HG03175 (cell line): ENCODE data around the gene SNRNP200.
"Not testable (repeated sequence)": the region's sequence is repeated elsewhere in the genome, so short reads cannot be mapped to it uniquely, and the experiment has no call there.

Experiments used
- ATAC-seq: cut with Tn5 transposase; IDR thresholded peaks from one replicate; pipeline ENCODE4 v1.9.1; 2021; ENCODE audit warnings: mild to moderate bottlenecking, moderate library complexity; ENCODE audit not compliant: unreplicated experiment

Gene SNRNP200

DNA sequence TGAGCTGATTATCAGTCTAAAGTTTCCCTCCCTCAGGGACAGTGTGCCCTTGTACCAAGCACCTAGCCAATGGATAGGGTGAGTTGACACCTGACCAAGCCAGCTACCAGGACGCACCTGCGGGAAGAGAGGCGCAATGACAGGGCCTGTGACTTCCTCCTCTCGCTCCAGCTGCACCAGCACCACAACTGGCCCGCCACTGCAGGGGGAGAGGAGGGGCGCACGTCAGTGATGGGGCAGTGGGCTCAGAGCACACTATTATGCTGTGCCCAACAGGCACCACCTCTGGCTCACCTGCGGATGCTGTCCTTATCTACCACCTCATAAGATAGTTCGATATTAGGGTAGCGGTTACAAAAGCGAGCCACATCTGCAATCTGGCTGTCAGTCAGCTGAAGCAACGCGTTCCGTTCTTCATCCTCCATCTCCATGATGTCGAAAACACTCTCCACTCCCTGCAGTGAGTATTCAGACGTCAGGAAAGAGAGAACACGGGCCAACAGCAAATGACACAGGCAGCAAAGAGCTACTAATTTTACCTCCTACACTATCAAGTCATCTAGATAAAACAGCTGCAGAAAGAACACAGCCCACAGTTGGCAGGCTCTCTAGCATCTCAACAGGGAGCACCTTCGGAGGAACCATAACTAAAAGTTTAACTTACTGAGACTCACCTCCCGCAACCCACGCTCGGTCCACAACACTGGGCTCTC lies 28.4 kb downstream of the SNRNP200 start:
- ATAC-seq, result no peak

- ATAC-seq, result no peak
These were observed 30.8 kb downstream of the SNRNP200 start for GRCh38 chr2:96274355-96275056.

DNA sequence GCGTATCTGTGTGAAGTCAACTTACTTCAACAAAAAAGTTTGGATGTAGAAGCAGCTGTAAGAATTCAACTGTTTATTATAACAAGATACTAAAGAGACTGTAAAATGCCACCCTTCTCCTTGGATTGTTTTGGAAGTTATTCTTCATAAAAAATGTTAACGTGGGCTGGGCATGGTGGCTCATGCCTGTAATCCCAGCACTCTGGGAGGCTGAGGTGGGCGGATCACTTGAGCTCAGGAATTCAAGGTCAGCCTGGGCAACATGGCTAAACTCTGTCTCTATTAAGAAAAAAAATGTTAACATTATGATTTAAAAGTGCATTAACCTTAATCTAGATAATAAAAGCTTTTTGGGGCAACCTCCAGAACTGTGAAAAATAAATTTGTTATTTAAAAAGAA lies 31.6 kb downstream of the SNRNP200 start:
- no peak for ATAC-seq

GRCh38 chr2:96271995-96272394 lies 33.4 kb downstream of the SNRNP200 start:
- no peak for ATAC-seq

- no peak for ATAC-seq
These were observed 38.0 kb downstream of the SNRNP200 start for GRCh38 chr2:96267159-96267971.

- ATAC-seq, result peak; percentile 93
These were observed 39.3 kb downstream of the SNRNP200 start, which contains the start of the genes CIAO1 and TMEM127 for GRCh38 chr2:96265840-96266679. TSS of gene CIAO1 (plus strand) at chr2:96266225. CDS start at chr2:96266351, 126 bp downstream. TSS of gene TMEM127 (minus strand) at chr2:96265997. CDS start at chr2:96265381, 616 bp downstream.

DNA sequence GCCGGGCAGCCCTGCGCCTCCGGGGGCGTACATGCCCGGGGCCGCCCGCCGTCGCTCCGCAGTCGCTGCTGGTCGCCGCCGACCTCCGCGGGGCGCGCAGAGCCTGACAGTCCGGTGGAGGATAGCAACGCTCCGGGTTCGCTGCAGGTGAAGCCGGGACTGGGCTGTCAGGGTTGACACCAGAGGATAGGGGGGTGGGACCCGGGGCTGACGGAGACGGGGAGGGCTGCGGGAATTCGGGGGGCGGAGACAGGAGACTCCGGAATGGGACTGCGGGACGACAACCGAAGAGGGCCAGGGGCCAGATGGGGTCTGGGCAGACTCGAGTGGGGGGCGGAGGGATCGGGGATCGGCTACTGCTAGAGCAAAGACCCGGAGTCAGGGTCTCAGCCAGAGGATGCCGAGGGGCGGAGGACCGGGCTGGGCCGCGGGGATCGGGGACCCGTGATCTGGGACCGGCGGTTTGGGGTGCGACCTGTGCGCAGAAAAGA lies 40.0 kb downstream of the SNRNP200 start:
- ATAC-seq, result peak; percentile 7

DNA sequence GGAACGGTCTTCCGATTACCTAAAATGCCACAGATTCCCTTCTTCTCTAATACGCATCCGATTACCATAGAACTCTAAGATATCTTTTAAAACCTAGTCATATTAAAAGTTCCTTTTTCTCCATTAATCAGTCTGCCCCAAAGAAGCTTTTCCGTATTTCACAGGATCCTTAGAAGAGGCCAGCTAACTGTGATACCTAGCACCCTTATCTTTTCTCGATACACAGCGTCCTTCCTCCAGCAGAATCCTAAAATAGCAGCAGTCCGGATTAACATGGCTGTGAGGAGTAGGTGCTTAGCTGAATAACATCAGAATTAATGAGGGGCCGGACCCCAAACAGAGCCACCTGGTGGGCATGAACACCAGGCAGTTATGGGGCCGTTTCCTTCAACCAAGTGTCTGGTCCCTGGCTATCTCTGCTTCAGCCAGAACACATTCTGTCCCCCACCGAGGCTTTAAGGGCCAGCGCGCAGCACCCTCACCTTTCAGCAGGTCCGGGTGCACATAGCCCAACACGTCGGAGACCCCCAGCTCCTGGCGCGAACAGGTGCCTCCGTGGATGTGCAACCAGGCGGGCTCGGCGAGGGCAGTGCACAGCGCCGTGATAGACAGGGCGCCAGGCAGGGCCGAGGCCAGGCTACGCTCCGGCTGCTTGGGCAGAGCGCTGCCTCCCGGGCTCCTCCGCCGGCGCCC lies 40.5 kb downstream of the SNRNP200 start:
- ATAC-seq, result no peak

DNA sequence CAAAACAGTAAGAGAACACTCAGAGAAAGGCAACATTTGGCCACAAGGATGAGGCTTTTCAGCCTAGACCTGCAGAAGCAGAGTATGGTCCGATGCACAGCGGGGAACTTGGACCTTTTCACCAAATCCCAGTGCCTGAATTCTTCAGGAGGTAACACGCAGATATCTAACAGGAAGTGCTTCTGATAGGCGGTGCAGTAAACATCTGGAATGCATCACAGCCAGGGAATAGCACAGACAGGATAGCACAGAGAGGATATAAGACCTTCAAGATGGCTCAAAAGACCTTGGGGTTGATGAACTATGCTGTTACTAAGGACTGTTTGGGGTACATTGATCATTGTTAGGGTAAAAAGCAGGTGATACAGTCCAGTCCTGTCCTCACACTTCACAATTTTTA lies 41.3 kb downstream of the SNRNP200 start:
- ATAC-seq, result no peak

GRCh38 chr2:96262306-96262705 lies 43.0 kb downstream of the SNRNP200 start:
- ATAC-seq, result no peak

- no peak for ATAC-seq
These were observed 43.9 kb downstream of the SNRNP200 start for GRCh38 chr2:96261328-96262003.

DNA sequence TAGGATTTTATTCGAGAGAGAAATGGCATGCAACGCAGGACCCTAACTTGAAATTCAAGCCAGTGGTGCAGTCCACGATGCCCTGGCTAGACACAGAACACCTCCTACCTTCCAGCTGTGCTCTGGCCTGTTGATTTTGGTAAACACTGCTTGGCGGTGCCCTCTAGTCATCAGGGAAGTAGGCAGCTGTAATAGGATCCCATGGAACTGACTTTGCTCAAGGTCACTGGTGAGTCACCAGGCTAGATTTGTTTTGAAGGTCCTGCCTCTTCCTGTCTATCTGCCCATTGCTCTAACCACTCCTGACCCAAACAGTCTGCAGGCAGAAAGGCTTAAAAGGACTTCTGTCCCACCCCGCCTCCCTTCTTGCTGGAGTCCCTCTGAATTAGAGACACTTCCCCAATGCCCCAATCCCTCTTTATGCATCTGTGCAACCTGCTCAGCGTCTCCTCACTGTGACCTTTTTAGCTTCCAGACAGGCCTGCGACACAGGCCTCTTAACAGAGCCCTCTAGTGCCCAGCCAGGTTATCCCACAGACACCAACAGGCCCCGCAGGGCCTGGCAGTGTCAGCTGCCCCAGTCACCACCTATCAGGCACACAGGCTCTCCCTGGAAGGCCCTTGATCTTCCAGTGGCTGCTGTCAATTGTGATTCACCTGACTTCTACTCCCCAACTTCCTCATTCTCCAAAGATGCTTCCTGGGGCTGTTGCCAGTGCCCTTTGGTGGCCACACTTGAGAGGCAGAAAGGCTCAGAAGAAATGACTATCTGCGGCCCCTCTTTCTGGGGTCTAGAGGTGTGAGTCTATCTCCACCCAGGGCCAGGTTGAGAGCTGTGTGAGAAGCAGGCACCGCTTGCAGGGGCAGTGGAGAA lies 44.7 kb downstream of the SNRNP200 start:
- no peak for ATAC-seq

DNA sequence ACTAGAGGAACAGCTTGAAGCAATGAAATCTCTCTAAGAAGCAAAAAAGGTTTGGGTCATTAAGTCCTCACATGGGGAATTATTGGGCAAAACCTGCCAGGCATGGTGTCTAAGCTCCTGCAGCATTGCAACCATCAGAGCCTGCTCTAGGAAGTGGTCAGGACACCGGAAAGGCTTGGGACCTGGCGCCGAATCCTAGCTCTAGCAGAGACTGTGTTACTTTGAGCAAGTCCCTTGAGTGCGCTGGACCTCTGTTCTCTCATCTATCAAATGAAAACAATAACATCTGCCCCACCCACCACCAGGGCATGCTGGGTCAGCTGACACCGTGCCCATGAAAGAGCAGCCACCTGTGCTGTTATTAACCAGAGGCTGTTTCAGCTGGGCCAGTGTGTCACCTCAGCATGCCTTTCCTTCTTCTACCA lies 45.8 kb downstream of the SNRNP200 start:
- no peak for ATAC-seq

GRCh38 chr2:96258166-96259022 lies 47.0 kb downstream of the SNRNP200 start:
- ATAC-seq, result no peak

DNA sequence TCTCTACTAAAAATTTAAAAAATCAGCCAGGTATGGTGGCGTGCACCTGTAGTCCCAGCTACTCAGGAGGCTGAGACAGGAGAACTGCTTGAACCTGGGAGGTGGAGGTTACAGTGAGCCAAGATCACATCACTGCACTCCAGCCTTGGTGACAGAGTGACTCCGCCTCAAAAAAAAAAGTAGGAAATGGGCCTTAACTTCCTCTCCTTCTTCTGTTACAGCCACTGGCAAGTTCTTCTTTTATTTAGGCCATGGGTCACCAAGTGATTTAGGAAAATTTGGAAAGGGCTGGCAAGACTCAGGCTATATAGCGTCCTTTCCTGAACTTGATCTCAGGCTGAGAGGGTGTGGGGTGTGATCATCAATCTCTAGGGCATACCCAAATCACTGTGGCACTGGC lies 47.6 kb downstream of the SNRNP200 start:
- ATAC-seq, result not testable (repeated sequence)

DNA sequence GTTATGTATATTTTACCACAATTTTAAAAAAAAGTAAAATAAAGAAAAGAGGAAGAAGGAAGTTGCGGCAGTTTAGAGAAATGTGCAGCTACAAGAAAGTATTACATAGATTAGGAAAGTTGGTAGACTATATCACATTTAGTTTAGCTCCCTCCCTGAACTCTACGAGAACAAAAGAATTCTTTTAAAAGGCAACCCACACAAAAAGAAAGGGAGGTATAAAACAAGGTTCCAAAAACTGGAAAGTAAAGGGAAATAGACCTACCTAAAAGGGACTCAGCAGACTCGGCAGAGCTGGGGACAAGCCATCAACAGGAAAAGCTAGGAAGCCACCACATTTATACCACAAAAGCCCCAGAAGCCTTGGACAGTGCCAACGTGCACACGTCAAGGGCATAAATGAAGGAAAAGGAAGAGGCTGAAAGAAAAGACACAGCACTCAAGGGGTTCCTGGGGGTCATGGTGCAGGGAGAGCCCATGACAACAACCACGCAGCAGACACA lies 48.7 kb downstream of the SNRNP200 start:
- ATAC-seq, result no peak

GRCh38 chr2:96254571-96254970 lies 50.8 kb downstream of the SNRNP200 start:
- no peak for ATAC-seq
